Measurements from ENCODE around the gene AKAP11. TPM values are rescaled to one million over a fixed set of nuclear protein-coding genes. Genes with fewer than 3 reads are reported as not detected.

AKAP11 gene
- total and polyA plus RNA-seq, 9 of the 15 experiments (the other 6 are each of a cell fraction or from before 2014, with no cell fraction given): 2.2 to 31.3 (median 10.9) TPM

DNA sequence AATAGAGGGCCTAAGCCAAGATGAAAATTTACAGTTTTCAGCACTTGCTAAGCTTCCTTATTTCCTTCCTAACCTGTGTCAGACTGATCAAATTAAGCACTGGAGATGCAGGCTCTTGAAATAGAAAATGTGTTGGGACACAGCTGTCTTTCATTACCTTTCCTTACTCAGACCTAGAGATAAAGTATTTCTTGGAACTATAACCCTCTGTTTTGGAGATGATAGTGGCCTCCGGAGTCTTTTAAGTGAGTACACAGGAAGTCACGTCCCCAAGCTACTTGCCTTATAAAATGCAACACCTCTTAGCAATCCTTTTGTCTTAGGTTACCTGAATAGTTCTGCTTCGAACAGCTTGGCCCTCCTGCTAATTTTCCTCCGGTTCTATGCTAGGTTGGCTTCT is 12.4 kb upstream of the AKAP11 start (continued):
- no peak for TF ChIP-seq ZNF398 (CRISPR knock-in tag; IDR thresholded peaks at IDR 0.05)
- 0 out of 2 replicates have a peak, but pooled peaks have one; percentile 30 for TF ChIP-seq PKNOX1 (IDR thresholded peaks at IDR 0.05)
- TF ChIP-seq ID3 (CRISPR knock-in tag; IDR thresholded peaks at IDR 0.05): no peak
- TF ChIP-seq ID3 (tag; IDR thresholded peaks at IDR 0.05): 0 out of 2 replicates have a peak, but pooled peaks have one; percentile 33
- 0 out of 2 replicates have a peak, but pooled peaks have one; percentile 60 for TF ChIP-seq GTF2E2 (tag; IDR thresholded peaks at IDR 0.05)
- peak; percentile 77 for TF ChIP-seq SMAD4 (CRISPR knock-in tag; conservative IDR thresholded peaks at IDR 0.05)
- TF ChIP-seq, protein P1, sequence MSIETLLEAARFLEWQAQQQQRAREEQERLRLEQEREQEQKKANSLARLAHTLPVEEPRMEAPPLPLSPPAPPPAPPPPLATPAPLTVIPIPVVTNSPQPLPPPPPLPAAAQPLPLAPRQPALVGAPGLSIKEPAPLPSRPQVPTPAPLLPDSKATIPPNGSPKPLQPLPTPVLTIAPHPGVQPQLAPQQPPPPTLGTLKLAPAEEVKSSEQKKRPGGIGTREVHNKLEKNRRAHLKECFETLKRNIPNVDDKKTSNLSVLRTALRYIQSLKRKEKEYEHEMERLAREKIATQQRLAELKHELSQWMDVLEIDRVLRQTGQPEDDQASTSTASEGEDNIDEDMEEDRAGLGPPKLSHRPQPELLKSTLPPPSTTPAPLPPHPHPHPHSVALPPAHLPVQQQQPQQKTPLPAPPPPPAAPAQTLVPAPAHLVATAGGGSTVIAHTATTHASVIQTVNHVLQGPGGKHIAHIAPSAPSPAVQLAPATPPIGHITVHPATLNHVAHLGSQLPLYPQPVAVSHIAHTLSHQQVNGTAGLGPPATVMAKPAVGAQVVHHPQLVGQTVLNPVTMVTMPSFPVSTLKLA (conservative IDR thresholded peaks at IDR 0.05): peak in 1 of 2 experiments; percentile 38; a peak in 1 of 4 replicates
- TF ChIP-seq TSC22D4 (tag; IDR thresholded peaks at IDR 0.05): no peak
- peak; percentile 74; the same call in 1 of the 2 replicates for TF ChIP-seq DPF2 (IDR thresholded peaks at IDR 0.05)
- 0 out of 2 replicates have a peak, but pooled peaks have one; percentile 18 for TF ChIP-seq CEBPB (tag; IDR thresholded peaks at IDR 0.05)
- TF ChIP-seq EGR1 (conservative IDR thresholded peaks at IDR 0.05): no peak
- peak; percentile 34; the same call in 1 of the 2 replicates for TF ChIP-seq PML (IDR thresholded peaks at IDR 0.05; ENCODE audit: low read length)
- peak; percentile 47; the same call in 1 of the 2 replicates for TF ChIP-seq MEF2A (IDR thresholded peaks at IDR 0.05; ENCODE audit: control insufficient read depth, low read depth, low read length)
- TF ChIP-seq NCOA1 (IDR thresholded peaks at IDR 0.05; ENCODE audit: low read depth): peak; percentile 83
- TF ChIP-seq SOX6 (IDR thresholded peaks at IDR 0.05): peak; percentile 77; the same call in 1 of the 2 replicates
- TF ChIP-seq JUND (IDR thresholded peaks at IDR 0.05; ENCODE audit: borderline replicate concordance, low read depth, low read length): no peak; the same call in 1 of the 2 replicates
- peak; percentile 21; the same call in 1 of the 3 replicates for TF ChIP-seq JUND (tag; IDR thresholded peaks at IDR 0.05; ENCODE audit: borderline replicate concordance, low read depth, low read length)
- TF ChIP-seq POLR2H (tag; IDR thresholded peaks at IDR 0.05; ENCODE audit: low read depth): 0 out of 2 replicates have a peak, but pooled peaks have one; percentile 32
- TF ChIP-seq ETV5 (CRISPR knock-in tag; IDR thresholded peaks at IDR 0.05; ENCODE audit: low read depth): peak; percentile 73; the same call in 1 of the 2 replicates
- TF ChIP-seq TEAD4 (IDR thresholded peaks at IDR 0.05; ENCODE audit: low read length): peak; percentile 79
- no peak for TF ChIP-seq TEAD4 (CRISPR knock-in tag; IDR thresholded peaks at IDR 0.05; ENCODE audit: borderline replicate concordance)
- TF ChIP-seq, protein P2, sequence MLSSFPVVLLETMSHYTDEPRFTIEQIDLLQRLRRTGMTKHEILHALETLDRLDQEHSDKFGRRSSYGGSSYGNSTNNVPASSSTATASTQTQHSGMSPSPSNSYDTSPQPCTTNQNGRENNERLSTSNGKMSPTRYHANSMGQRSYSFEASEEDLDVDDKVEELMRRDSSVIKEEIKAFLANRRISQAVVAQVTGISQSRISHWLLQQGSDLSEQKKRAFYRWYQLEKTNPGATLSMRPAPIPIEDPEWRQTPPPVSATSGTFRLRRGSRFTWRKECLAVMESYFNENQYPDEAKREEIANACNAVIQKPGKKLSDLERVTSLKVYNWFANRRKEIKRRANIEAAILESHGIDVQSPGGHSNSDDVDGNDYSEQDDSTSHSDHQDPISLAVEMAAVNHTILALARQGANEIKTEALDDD (IDR thresholded peaks at IDR 0.05): no peak
- TF ChIP-seq LEF1 (IDR thresholded peaks at IDR 0.05): peak; percentile 76
- TF ChIP-seq DMBX1 (CRISPR knock-in tag; IDR thresholded peaks at IDR 0.05; ENCODE audit: borderline replicate concordance): peak; percentile 55; the same call in 1 of the 2 replicates

Measured in K562 (cell line).